SU-DHL-6 (cell line): ENCODE results near the gene CYP2A6.

Source experiments
- EZH2phosphoT487 ChIP-seq: fragments of 200-600 bp; sonication (generic), shearing (Covaris generic); conservative IDR thresholded peaks from 2 replicates; pipeline ENCODE4 v1.6.1; 2018; ENCODE audit warnings: mild to moderate bottlenecking, antibody characterized with exemption, low read length, moderate library complexity, mixed read lengths
- TF ChIP-seq, protein P1 (sequence below): fragments of 200-600 bp; sonication (generic); IDR thresholded peaks from one replicate; pipeline ENCODE4 v1.5.1; 2017; ENCODE audit warnings: antibody characterized with exemption, mild to moderate bottlenecking, low read length, moderate library complexity; ENCODE audit not compliant: insufficient read depth, poor library complexity, severe bottlenecking

DNA sequence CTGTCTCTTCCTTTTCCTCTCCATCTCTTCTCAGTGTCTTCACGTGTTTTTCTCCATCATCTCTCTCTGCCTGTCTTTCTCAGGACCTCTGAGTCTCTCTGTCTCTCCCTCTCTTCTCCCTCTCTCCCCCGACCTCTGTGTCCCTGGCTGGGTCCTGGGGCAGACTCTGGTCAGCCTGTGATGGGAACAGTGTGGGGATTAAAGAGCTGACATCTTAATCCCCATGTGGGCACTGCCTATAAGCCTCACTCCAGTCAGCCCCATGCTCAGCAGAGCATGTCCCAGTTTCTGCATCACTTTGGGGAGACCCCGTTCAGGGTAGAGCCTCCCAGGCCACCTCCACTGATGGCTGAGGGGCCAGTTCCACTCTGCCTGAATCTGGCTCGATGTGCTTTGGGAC is 35.0 kb downstream of the CYP2A6 start:
- TF ChIP-seq, protein P1, sequence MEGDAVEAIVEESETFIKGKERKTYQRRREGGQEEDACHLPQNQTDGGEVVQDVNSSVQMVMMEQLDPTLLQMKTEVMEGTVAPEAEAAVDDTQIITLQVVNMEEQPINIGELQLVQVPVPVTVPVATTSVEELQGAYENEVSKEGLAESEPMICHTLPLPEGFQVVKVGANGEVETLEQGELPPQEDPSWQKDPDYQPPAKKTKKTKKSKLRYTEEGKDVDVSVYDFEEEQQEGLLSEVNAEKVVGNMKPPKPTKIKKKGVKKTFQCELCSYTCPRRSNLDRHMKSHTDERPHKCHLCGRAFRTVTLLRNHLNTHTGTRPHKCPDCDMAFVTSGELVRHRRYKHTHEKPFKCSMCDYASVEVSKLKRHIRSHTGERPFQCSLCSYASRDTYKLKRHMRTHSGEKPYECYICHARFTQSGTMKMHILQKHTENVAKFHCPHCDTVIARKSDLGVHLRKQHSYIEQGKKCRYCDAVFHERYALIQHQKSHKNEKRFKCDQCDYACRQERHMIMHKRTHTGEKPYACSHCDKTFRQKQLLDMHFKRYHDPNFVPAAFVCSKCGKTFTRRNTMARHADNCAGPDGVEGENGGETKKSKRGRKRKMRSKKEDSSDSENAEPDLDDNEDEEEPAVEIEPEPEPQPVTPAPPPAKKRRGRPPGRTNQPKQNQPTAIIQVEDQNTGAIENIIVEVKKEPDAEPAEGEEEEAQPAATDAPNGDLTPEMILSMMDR: no peak
- no peak for TF ChIP-seq EZH2phosphoT487
